Measurements from ENCODE around the gene CCDC51. TPM values are rescaled to one million over a fixed set of nuclear protein-coding genes. Genes with fewer than 3 reads are reported as not detected.
"Not testable (repeated sequence)": the region's sequence is repeated elsewhere in the genome, so short reads cannot be mapped to it uniquely, and the experiment has no call there.

The CCDC51 gene
- total RNA-seq, 1 experiment from 2014 or later: 29.3 TPM

GRCh38 chr3:48474031-48474430 is 34.1 kb upstream of the CCDC51 start:
- H3K4me3 ChIP-seq (replicated peaks in 1 of 2; ENCODE audit: low read depth in 1 of 2, low read length in 2 of 2); H3K9ac ChIP-seq (ENCODE audit: low read length); DNase-seq (ENCODE audit: low read depth, low spot score); H3K9me3 ChIP-seq (ENCODE audit: control insufficient read depth in 1 of 2, insufficient read depth in 1 of 2, low read depth in 1 of 2, low read length in 2 of 2); ATAC-seq; H3K36me3 ChIP-seq (ENCODE audit: control insufficient read depth in 1 of 2, insufficient read depth in 2 of 2, low read length in 2 of 2); H3K27me3 ChIP-seq (ENCODE audit: insufficient read depth, low read length); H2AFZ ChIP-seq (ENCODE audit: low read depth, low read length, poor library complexity, severe bottlenecking); H3K9me2 ChIP-seq (ENCODE audit: insufficient read depth); H4K20me1 ChIP-seq (ENCODE audit: insufficient read depth); intact Hi-C loops (cut with micrococcal nuclease); BruUV-seq (replicated peaks): not testable (repeated sequence)
- RAD21 ChIA-PET (ENCODE audit: low non-redundant PET in 1 of 2, low total read pairs in 2 of 2, uncharacterized antibody in 2 of 2, unreplicated experiment in 2 of 2): interaction anchor here in 1 of 2 experiments (1.0 to 1.1 kb wide), 2 partner anchors 31 to 83 kb away, joined by 3 read pairs; partner anchors contain the start of gene PFKFB4
- Histone ChIP-seq H3K4me2 (ENCODE audit: low read length) (0 out of 2 replicates have a peak overlapping the region, but pooled peaks have one; percentile 79), H3K27ac (ENCODE audit: low read depth, low read length) (peak overlapping the region; percentile 73; the same call in 1 of the 2 replicates), H3K79me2 (ENCODE audit: insufficient read depth, low read length) (peaks cover 34% of the 10 kb centered on the region), H3K4me1 (ENCODE audit: control insufficient read depth in 1 of 2, insufficient read depth in 2 of 2, low read length in 2 of 2) (peaks cover 20 to 29% of the 10 kb centered on the region in 2 experiments; a peak in 3 of 4 replicates)
- POLR2A ChIA-PET: interaction anchor here (0.7 to 1.8 kb wide), 4 partner anchors 14 to 244 kb away, joined by 3 to 10 read pairs (median 3); partner anchors contain the start of gene PFKFB4
- CTCF ChIA-PET: interaction anchor here (0.7 to 2.2 kb wide), 7 partner anchors 8 to 161 kb away, joined by 3 to 7 read pairs (median 4); partner anchors contain the start of gene SLC26A6

DNA sequence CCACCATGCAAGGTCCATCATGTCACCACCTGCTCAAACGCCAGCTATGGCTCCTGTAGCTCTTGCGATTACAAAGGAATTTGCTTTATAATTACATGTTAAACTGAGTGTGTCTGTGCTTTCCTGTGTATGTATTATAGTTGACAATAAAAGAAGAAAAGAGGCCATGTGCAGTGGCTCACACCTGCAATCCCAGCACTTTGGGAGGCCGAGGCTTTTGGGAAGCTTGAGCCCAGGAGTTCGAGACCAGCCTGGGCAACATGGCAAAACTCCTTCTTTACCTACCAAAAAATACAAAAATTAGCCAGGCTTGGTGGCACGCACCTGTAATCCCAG is 33.7 kb upstream of the CCDC51 start:
- no peak for DNase-seq (ENCODE audit: low read depth, low spot score)
- TF ChIP-seq RAD21 (IDR thresholded peaks at IDR 0.05; ENCODE audit: low read depth): no peak
- no peak for TF ChIP-seq CTCF (IDR thresholded peaks at IDR 0.05 in 2 of 3, conservative IDR thresholded peaks at IDR 0.05 in 1 of 3; ENCODE audit: borderline replicate concordance in 1 of 3, insufficient read depth in 1 of 3, low read depth in 2 of 3, low read length in 2 of 3)
- no peak for TF ChIP-seq POLR2A (IDR thresholded peaks at IDR 0.05; ENCODE audit: borderline replicate concordance, extremely low read depth, insufficient read depth, insufficient read length)
- TF ChIP-seq YY1 (IDR thresholded peaks at IDR 0.05; ENCODE audit: extremely low read depth, insufficient replicate concordance, low read depth, low read length): no peak
- Histone ChIP-seq H3K9me2 (ENCODE audit: insufficient read depth) (no peaks in the 10 kb centered on the region), H3K27ac (ENCODE audit: low read depth, low read length) (peak overlapping the region; percentile 73), H2AFZ (ENCODE audit: low read depth, low read length, poor library complexity, severe bottlenecking) (no peak overlapping the region), H4K20me1 (ENCODE audit: insufficient read depth) (no peaks in the 10 kb centered on the region), H3K27me3 (ENCODE audit: insufficient read depth, low read length) (no peaks in the 10 kb centered on the region), H3K4me1 (ENCODE audit: control insufficient read depth in 1 of 2, insufficient read depth in 2 of 2, low read length in 2 of 2) (peaks cover 20 to 29% of the 10 kb centered on the region in 2 experiments; a peak in 3 of 4 replicates), H3K4me3 (replicated peaks in 1 of 2; ENCODE audit: low read depth in 1 of 2, low read length in 2 of 2) (peak overlapping the region in 1 of 2 experiments; percentile 65; a peak in 3 of 4 replicates), H3K9me3 (ENCODE audit: control insufficient read depth in 1 of 2, insufficient read depth in 1 of 2, low read depth in 1 of 2, low read length in 2 of 2) (no peaks in the 10 kb centered on the region), H3K4me2 (ENCODE audit: low read length) (peak overlapping the region; percentile 79), H3K36me3 (ENCODE audit: control insufficient read depth in 1 of 2, insufficient read depth in 2 of 2, low read length in 2 of 2) (no peaks in the 10 kb centered on the region), H3K79me2 (ENCODE audit: insufficient read depth, low read length) (peaks cover 38% of the 10 kb centered on the region), H3K9ac (ENCODE audit: low read length) (peak overlapping the region; percentile 75)
- intact Hi-C loops (cut with micrococcal nuclease): loop anchor here (2.0 kb wide), 2 partner anchors 33 to 75 kb away; no protein-coding TSS in a partner anchor
- POLR2A ChIA-PET: interaction anchor here (0.7 to 1.8 kb wide), 5 partner anchors 14 to 244 kb away, joined by 3 to 10 read pairs (median 3); partner anchors contain the start of gene PFKFB4
- no TSS peak for BruUV-seq (replicated peaks)
- RAD21 ChIA-PET (ENCODE audit: low non-redundant PET in 1 of 2, low total read pairs in 2 of 2, uncharacterized antibody in 2 of 2, unreplicated experiment in 2 of 2): interaction anchor here in 1 of 2 experiments (1.0 to 1.1 kb wide), 2 partner anchors 31 to 83 kb away, joined by 3 read pairs; partner anchors contain the start of gene PFKFB4
- CTCF ChIA-PET: interaction anchor here (0.7 to 2.2 kb wide), 9 partner anchors 9 to 162 kb away, joined by 3 to 7 read pairs (median 4); partner anchors contain the start of genes PFKFB4 and SLC26A6
- ATAC-seq: no peak
